Measurements from ENCODE around the gene TFB1M. TPM values are rescaled to one million over a fixed set of nuclear protein-coding genes. Genes with fewer than 3 reads are reported as not detected.

TFB1M gene
- total RNA-seq, 4 donors from 2014 or later, result 10.1 to 21.9 (median 14.8) TPM

DNA sequence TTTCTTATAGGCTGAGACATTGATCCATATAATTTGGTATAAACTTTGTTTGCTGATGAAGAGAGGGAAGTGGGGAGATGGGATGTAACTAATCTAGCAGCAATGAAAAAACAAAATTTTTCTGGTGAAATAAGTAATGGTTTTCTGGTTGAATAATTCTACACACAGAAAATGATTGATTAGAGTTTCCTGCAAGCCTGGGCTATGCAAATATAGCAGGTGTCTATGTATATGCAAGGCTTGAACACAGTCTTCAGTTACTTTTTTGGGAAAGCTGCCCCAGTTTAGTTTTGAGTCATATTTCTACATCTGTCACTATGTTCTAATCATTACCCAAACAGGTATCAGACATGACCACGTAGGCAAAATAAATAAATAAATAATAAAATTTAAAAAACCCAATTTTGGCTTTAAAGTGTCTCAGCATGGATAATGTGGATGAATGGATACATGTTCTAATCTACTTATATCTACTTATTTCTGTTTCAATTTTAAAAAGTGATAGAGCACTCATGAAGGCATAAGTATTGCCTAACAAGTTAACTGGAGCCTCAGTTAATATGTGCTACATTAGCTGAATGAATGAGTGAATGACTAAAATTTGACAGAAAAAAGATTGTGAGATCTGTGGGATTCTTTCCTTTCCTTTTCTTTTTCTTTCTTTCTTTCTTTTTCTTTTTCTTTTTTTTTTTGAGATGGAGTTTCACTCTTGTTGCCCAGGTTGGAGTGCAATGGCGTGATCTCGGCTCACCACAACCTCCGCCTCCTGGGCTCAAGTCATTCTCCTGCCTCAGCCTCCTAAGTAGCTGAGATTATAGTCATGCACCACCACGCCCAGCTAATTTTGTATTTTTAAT is 37.2 kb upstream of the TFB1M start:
- intact Hi-C loops (cut with DNase I; ENCODE audit: low total_unique reads), result no loop called here
- DNase-seq (ENCODE audit: low spot score in 2 of 2), result no peak
- TF ChIP-seq CTCF (IDR thresholded peaks at IDR 0.05) (no peak), POLR2A (IDR thresholded peaks at IDR 0.05) (no peak)
- 85 to 88% methylated on average over 5 of the region's 5 CpGs for WGBS, 2 donors
- no peak overlapping the region for H3K4me3 ChIP-seq (ENCODE audit: low read depth, poor library complexity, severe bottlenecking)

DNA sequence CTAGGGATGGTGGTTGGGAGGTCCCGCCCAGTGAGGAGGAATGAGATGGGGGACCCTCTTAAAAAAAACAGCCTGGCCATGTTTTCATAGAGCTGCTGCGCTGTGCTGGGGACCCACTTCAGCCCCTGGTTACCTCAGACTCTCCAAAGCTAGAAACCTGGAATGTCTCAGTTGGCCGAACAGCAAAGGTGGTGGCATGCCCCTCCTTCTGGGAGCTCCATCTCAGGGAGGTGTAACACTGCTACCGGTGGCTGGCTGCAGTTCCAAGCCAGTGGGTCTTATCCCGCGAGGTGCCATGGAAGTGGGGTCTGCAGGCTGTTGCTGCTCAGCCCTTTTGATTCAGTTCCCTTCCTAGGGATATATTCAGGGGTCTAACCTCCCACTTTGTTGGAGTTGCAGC is 35.7 kb upstream of the TFB1M start:
- DNase-seq (ENCODE audit: low spot score in 2 of 2), result no peak
- intact Hi-C loops (cut with DNase I; ENCODE audit: low total_unique reads), result no loop called here
- no peak for TF ChIP-seq CTCF (IDR thresholded peaks at IDR 0.05)
- no peak for TF ChIP-seq POLR2A (IDR thresholded peaks at IDR 0.05)
- no peak overlapping the region for H3K4me3 ChIP-seq (ENCODE audit: low read depth, poor library complexity, severe bottlenecking)
- WGBS, 2 donors, result 87 to 98% methylated on average over 5 of the region's 6 CpGs

DNA sequence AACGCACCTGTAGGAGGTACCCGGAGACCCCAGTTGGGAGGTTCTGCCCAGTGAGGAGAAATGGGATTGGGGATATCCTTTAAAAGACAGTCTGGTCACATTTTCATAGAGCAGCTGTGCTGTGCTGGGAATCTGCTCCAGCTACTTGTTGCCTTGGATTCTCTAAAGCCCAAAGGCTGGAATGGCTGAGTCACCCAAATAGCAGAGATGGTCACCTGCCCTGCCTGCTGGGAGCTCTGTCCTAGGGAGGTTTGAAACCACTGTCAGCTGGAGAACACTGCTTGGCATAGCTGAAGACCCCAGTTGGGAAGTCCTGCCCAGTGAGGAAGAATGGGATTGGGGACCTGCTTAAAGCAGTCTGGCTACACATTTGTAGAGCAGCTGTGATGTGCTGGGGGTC is 34.8 kb upstream of the TFB1M start:
- WGBS, 2 donors, result 90 to 91% methylated on average over 2 of the region's 2 CpGs

GRCh38 chr6:155347800-155348199 is 33.5 kb upstream of the TFB1M start:
- no peak for TF ChIP-seq POLR2A (IDR thresholded peaks at IDR 0.05)
- DNase-seq (ENCODE audit: low spot score in 2 of 2), result no peak
- no peak overlapping the region for H3K4me3 ChIP-seq (ENCODE audit: low read depth, poor library complexity, severe bottlenecking)
- 78 to 95% methylated on average over 1 of the region's 1 CpG for WGBS, 2 donors
- intact Hi-C loops (cut with DNase I; ENCODE audit: low total_unique reads), result no loop called here

More for the DNA sequence above, 34.8 kb upstream of the TFB1M start:
- no peak for DNase-seq (ENCODE audit: low spot score in 2 of 2)
- no peak overlapping the region for H3K4me3 ChIP-seq (ENCODE audit: low read depth, poor library complexity, severe bottlenecking)
- intact Hi-C loops (cut with DNase I; ENCODE audit: low total_unique reads), result no loop called here
- TF ChIP-seq CTCF (IDR thresholded peaks at IDR 0.05) (no peak), POLR2A (IDR thresholded peaks at IDR 0.05) (no peak)

- intact Hi-C loops (cut with DNase I; ENCODE audit: low total_unique reads), result no loop called here
- DNase-seq (ENCODE audit: low spot score in 2 of 2), result no peak
- TF ChIP-seq CTCF (IDR thresholded peaks at IDR 0.05) (no peak), POLR2A (IDR thresholded peaks at IDR 0.05) (no peak)
- no peak overlapping the region for H3K4me3 ChIP-seq (ENCODE audit: low read depth, poor library complexity, severe bottlenecking)
Observed at GRCh38 chr6:155346957-155347356, 32.7 kb upstream of the TFB1M start.

DNA sequence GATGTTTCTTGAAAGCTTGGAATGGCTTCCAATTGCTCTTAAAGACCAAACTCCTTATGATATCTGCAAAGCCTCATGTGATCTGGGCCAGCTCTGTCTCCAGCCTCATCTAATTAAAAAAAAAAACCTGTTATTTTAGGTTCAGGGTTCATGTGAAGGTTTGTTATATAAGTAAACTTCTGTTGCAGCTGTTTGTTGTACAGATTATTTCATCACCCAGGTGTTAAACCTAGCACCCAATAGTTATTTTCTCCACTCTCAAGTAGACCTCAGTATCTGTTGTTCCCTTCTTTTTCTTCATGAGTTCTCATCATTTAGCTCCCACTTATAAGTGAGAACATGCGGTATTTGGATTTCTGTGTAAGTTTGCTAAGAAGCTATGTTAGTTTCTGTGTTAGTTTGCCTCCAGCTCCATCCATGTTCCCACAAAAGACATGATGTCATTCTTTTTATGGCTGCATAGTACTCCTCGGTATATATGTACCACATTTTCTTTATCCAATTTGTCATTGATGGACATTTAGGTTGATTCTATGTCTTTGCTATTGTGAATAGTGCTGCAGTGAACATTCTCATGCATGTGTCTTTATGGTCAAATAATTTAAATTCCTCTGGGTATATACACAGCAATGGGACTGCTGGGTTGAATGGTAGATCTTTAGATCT is 30.2 kb upstream of the TFB1M start:
- intact Hi-C loops (cut with DNase I; ENCODE audit: low total_unique reads), result no loop called here
- no peak for DNase-seq (ENCODE audit: low spot score in 2 of 2)
- WGBS, 2 donors, result 94 to 96% methylated on average over 2 of the region's 2 CpGs
- no peak overlapping the region for H3K4me3 ChIP-seq (ENCODE audit: low read depth, poor library complexity, severe bottlenecking)
- no peak for TF ChIP-seq POLR2A (IDR thresholded peaks at IDR 0.05)
- TF ChIP-seq CTCF (IDR thresholded peaks at IDR 0.05), result no peak
